RWPE2 (cell line): Measurements from ENCODE around the gene ZC3H12D.
A peak's percentile ranks its signal among the peaks of the same experiment; 100 is the strongest.

Experiments
- ATAC-seq: fragments of 200-7000 bp; cut with Tn5 transposase; 3 replicates; pipeline ENCODE4 v1.9.1; 2021; ENCODE audit warnings: low read depth
- DNase-seq: peaks from one replicate; pipeline ENCODE4 v3.0.0-alpha.2; 2020; ENCODE audit warnings: low spot score
- H3K27ac ChIP-seq: fragments of 450-650 bp; 2 replicates; pipeline ENCODE4 v1.5.1; 2017; ENCODE audit warnings: mild to moderate bottlenecking; ENCODE audit not compliant: poor library complexity, severe bottlenecking
- H3K27me3 ChIP-seq: fragments of 250-450 bp; sonication (Bioruptor Pico); 2 replicates; pipeline ENCODE4 v1.5.1; 2021; ENCODE audit warnings: mild to moderate bottlenecking, moderate library complexity; ENCODE audit not compliant: insufficient read depth, poor library complexity, severe bottlenecking
- H3K36me3 ChIP-seq: fragments of 250-450 bp; sonication (Bioruptor Pico); 2 replicates; pipeline ENCODE4 v1.5.1; 2020; ENCODE audit warnings: low read depth, mild to moderate bottlenecking, moderate library complexity
- H3K4me1 ChIP-seq: fragments of 250-450 bp; sonication (Bioruptor Pico); 2 replicates; pipeline ENCODE4 v1.5.1; 2021; ENCODE audit warnings: mild to moderate bottlenecking, moderate library complexity; ENCODE audit not compliant: insufficient read depth, poor library complexity, severe bottlenecking
- H3K4me3 ChIP-seq: fragments of 250-450 bp; sonication (Bioruptor Pico); 2 replicates; pipeline ENCODE4 v1.5.1; 2021; ENCODE audit warnings: mild to moderate bottlenecking, moderate library complexity; ENCODE audit not compliant: severe bottlenecking
- H3K9me3 ChIP-seq: fragments of 250-450 bp; sonication (Bioruptor Pico); 2 replicates; pipeline ENCODE4 v1.5.1; 2021; ENCODE audit warnings: mild to moderate bottlenecking, moderate library complexity; ENCODE audit not compliant: severe bottlenecking
- TF ChIP-seq, protein P1 (sequence below): fragments of 450-650 bp; IDR thresholded peaks from one replicate; pipeline ENCODE4 v1.5.1; 2017; ENCODE audit warnings: mild to moderate bottlenecking, moderate library complexity; ENCODE audit not compliant: poor library complexity, severe bottlenecking

The ZC3H12D gene

DNA sequence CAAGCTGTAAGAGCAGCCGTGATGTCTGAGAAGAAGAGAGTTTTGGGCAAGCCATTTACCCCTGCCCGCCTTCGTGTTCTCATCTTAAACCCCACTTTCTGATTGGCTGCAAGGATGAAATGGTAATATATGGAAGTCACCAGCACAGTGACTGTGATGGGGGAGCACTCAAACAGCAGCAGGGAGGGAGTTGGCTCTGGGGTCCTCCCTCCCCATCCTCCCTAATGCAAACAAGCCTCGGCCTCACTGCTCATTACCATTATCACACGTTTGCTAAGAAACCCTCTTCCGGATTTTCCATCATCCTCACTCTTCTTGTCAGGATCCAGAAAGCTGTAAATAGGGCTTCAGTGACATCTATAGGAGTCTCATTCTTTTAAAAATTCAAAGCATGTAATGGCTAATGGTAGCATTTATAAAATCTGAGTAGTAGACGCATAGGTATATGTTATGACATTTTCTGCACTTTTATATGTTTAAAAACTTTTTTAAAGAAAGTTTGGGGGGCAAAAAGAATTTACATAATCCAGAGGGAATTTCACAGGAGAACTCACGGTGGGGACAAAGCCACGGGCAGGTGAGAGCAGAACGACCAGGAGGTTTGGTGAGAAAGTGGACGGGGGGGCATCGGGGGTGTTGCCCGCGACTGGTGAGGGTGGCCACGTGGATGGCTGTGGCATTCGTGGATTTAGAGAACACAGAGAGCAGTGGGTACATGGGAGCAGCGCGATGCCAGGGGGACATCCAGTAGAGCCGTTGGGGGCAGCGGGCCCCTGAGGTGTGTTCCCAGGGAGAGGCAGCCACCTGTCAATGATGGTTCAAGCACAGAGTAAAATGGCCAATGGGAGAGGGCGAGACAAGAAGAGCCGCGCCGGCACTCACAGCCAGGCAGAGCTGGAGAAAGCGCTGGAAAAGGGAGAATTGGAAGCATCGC, 55.1 kb downstream of the ZC3H12D start:
- H3K27me3 ChIP-seq = no peaks in the 10 kb centered on the region
- no peak overlapping the region for H3K27ac ChIP-seq
- H3K4me3 ChIP-seq = no peak overlapping the region
- no peaks in the 10 kb centered on the region for H3K9me3 ChIP-seq
- no peaks in the 10 kb centered on the region for H3K36me3 ChIP-seq
- H3K4me1 ChIP-seq = no peaks in the 10 kb centered on the region
- ATAC-seq = no peak
- TF ChIP-seq, protein P1, sequence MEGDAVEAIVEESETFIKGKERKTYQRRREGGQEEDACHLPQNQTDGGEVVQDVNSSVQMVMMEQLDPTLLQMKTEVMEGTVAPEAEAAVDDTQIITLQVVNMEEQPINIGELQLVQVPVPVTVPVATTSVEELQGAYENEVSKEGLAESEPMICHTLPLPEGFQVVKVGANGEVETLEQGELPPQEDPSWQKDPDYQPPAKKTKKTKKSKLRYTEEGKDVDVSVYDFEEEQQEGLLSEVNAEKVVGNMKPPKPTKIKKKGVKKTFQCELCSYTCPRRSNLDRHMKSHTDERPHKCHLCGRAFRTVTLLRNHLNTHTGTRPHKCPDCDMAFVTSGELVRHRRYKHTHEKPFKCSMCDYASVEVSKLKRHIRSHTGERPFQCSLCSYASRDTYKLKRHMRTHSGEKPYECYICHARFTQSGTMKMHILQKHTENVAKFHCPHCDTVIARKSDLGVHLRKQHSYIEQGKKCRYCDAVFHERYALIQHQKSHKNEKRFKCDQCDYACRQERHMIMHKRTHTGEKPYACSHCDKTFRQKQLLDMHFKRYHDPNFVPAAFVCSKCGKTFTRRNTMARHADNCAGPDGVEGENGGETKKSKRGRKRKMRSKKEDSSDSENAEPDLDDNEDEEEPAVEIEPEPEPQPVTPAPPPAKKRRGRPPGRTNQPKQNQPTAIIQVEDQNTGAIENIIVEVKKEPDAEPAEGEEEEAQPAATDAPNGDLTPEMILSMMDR = peak; percentile 31
- no peak for DNase-seq

DNA sequence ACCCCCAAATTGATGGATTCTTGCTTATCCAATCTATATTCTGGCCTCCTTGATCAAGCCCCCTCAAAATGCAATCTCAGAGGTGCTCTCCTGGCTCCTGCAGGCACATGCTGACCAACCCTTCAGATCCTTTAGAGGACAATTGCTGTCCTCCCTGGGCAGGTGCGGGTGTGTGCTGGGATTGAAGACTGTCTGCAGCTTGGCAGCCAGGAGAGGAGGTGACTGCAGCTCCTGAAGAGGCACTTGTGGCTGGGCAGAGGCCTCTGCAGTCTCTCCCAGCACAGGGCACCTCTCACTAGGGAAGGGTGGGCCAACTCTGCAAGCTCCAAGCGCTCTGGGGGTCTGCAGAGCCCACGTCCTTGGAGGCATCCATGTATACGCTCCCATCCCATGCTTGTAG, 56.2 kb downstream of the ZC3H12D start:
- no peaks in the 10 kb centered on the region for H3K9me3 ChIP-seq
- H3K4me3 ChIP-seq = no peak overlapping the region
- H3K36me3 ChIP-seq = no peaks in the 10 kb centered on the region
- H3K27ac ChIP-seq = no peak overlapping the region
- no peaks in the 10 kb centered on the region for H3K4me1 ChIP-seq
- ATAC-seq (no peak), DNase-seq (no peak)
- TF ChIP-seq, protein P1 = no peak
- H3K27me3 ChIP-seq = no peaks in the 10 kb centered on the region

DNA sequence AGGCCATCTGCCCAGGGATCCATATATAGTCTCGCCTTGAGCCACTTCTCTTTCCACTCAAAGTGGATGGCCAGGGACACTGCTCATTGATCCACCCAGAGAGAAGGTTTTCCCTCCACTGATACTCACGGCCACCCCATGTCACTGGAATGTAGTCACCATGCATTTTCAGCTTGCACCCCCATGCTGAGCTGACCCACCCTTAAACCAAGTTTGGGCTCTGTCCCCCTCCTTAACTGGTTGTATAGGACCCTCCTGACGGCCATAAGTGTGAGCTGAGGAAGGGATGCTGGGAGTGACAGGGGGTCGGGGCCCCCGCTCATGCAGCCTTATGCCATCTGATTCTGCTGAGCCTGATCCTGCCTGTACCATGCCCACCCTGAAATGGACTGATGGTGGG, 59.1 kb downstream of the ZC3H12D start:
- TF ChIP-seq, protein P1 = no peak
- Histone ChIP-seq H3K27me3 (no peaks in the 10 kb centered on the region), H3K4me3 (no peak overlapping the region), H3K9me3 (no peaks in the 10 kb centered on the region), H3K27ac (no peak overlapping the region), H3K36me3 (no peaks in the 10 kb centered on the region), H3K4me1 (no peaks in the 10 kb centered on the region)
- DNase-seq (no peak), ATAC-seq (no peak)

DNA sequence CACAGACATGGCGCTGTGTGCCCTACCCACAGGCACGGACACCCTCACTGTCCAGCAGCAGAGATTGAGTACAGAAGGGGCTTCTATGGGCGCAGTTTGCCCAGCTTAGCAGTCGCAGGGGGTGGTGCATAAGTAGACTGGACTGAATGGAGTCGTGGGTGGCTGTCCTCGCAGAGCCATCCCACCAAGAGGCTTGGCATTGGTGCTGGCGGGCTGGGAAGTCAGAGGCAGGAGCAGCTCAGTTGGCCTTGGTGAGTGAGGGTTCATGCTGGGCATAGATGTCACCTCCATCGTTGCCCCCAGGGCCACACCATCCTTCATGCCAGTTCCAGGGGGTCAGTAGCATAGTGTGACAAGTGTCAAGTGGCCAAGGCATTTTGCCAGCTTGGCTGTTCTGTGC, 59.6 kb downstream of the ZC3H12D start:
- Histone ChIP-seq H3K27ac (no peak overlapping the region), H3K9me3 (no peaks in the 10 kb centered on the region), H3K4me3 (no peak overlapping the region), H3K36me3 (no peaks in the 10 kb centered on the region), H3K27me3 (no peaks in the 10 kb centered on the region), H3K4me1 (no peaks in the 10 kb centered on the region)
- ATAC-seq (no peak; the same call in 2 of the 3 replicates), DNase-seq (no peak)
- TF ChIP-seq, protein P1 = no peak

DNA sequence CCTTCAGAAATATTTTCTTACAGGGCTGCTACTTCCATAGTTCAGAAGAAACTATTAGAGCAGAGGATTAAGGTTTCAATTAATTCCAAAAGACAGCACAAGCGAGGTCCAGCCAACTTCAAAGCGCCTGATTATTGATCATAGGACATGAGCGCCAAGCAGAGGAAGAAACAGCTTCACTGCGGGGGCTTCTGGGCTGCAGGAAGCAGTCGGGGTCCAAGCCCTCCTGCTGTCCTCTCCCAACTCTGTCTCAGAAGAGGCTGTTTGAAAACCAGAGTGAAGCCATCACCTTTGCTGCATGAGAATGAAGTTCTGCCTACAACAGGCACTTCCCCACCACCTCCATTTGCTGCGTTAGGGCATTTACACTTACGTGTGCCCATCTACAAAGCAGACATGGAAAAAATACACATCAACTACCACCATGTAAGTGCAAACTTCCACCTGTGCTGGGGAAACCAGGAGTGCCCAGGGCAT, 60.8 kb downstream of the ZC3H12D start:
- H3K4me3 ChIP-seq = no peak overlapping the region
- ATAC-seq (no peak), DNase-seq (no peak)
- no peaks in the 10 kb centered on the region for H3K9me3 ChIP-seq
- H3K4me1 ChIP-seq = no peaks in the 10 kb centered on the region
- TF ChIP-seq, protein P1 = no peak
- no peak overlapping the region for H3K27ac ChIP-seq
- no peaks in the 10 kb centered on the region for H3K27me3 ChIP-seq
- no peaks in the 10 kb centered on the region for H3K36me3 ChIP-seq
